ENCODE data around the gene ASTE1.

Gene ASTE1

DNA sequence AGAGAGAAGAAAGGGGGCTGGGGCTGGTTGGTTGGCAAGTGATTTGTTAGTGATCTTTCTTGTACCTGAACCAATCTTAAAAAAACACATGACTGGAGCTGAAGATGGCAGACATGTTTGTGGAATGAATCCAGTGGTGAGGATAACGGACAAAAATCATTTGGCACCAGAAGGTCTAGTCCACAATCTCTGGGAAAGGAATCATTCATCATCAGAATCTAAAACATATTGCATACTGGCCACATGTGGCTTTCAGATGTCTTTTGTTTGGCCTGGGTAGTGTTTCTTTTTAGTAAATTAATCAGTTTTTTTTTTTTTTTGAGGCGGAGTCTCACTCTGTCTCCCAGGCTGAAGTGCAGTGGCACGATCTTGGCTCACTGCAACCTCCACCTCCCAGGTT, 5.0 kb upstream of the ASTE1 start:
- H3K9me3 Mint-ChIP-seq, result no peaks in the 10 kb centered on the region
- H3K36me3 Mint-ChIP-seq, result no peaks in the 10 kb centered on the region
- no peaks in the 10 kb centered on the region for H3K27me3 Mint-ChIP-seq
- H3K27ac Mint-ChIP-seq, result no peak overlapping the region
- H3K4me1 Mint-ChIP-seq, result peaks cover 8% of the 10 kb centered on the region
- no peak overlapping the region for H3K4me3 Mint-ChIP-seq

DNA sequence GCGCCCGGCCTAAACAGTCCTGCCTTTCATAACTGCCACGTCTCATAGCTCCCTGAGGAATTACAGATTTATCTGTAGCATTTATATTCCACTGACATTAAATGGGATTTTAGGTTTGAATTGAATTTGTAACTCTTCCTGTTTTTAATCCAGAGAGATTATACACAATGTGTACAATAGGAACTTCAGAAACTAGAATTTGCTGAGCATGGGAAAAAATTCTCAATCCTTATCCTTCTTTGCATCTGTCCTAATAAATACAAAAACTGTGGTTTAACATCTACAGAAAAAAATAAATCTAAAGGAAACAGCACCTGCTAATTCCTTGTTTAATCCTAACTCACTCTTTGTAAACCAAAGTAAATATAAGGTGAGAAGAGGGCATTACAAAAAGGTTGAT, 2.2 kb upstream of the ASTE1 start:
- H3K9me3 Mint-ChIP-seq, result no peaks in the 10 kb centered on the region
- H3K36me3 Mint-ChIP-seq, result peaks cover 9% of the 10 kb centered on the region
- H3K27ac Mint-ChIP-seq, result no peak overlapping the region
- H3K4me3 Mint-ChIP-seq, result peak overlapping the region; percentile 7
- peaks cover 31% of the 10 kb centered on the region for H3K4me1 Mint-ChIP-seq
- H3K27me3 Mint-ChIP-seq, result no peaks in the 10 kb centered on the region

DNA sequence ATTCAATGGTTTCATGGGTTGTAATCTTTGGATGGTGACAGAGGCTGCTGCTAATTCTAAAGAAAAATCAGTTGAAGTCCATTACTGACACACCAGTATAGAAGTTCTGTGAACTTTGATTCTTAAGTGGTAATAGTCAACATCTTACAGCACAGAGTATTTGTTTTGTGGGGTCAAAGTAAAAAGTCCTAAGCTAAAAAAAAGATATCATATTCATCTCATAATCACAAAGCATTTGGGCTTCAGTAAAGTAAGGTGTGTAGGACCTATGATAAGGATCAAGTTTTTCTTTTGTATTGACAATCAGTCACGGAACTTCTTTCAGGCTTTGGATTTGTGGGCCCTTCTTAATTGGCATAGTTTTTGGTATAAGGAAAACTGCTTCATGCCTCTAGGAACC, 1.1 kb downstream of the ASTE1 start:
- Mint-ChIP-seq H3K27me3 (no peaks in the 10 kb centered on the region), H3K4me1 (peaks cover 60% of the 10 kb centered on the region), H3K4me3 (peak overlapping the region; percentile 86)

DNA sequence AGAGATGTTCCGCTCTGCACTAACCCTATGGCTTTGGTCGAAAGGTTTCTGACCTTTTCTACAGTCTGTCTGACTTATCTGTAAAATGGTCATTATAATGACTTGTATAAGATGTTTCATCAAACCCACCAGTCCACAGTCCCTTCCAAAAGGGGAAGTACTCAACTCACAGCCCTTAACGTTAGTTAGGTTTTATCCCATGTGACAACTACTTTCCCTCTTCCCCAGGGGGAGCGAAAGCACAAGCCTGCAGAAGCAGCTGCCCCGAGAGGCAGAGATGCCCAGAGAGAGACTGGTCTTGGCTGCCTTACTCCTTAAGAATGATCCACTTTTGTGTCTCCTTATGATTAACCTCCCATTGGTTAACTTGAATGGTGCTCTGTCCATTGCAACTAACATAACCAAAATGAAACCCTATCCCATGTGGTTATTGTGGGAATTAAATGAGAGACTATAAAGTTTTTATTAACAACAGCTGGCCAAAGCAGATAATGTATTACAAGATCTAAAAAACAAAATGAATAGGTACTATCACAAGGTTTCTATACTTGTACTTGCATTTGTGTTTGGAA, 6.4 kb downstream of the ASTE1 start:
- Mint-ChIP-seq H3K27me3 (no peaks in the 10 kb centered on the region), H3K36me3 (peaks cover 27% of the 10 kb centered on the region), H3K4me3 (peak overlapping the region; percentile 57), H3K4me1 (peaks cover 70% of the 10 kb centered on the region), H3K9me3 (no peaks in the 10 kb centered on the region), H3K27ac (no peak overlapping the region)

More for the DNA sequence above, 1.1 kb downstream of the ASTE1 start:
- Mint-ChIP-seq H3K36me3 (peaks cover 15% of the 10 kb centered on the region), H3K27ac (no peak overlapping the region), H3K9me3 (no peaks in the 10 kb centered on the region)

DNA sequence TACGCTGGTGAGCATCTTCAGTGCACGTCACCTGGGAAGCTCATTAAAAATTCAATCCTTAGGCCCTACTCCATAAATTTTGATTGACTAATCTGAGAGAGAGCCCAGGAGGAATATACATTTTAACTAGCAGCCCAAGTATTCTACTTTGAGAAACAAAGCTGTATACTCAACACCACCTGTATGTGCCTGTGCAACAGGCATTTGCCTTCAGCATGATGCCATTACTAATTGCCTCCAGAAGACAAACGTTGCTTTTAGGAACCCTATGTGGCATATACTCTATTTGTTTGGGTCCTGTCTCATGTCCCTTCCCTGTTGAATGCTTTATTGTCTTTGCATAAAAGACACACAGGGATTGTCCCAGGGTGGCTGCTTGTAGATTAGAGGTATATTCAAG, 7.7 kb downstream of the ASTE1 start:
- Mint-ChIP-seq H3K4me3 (no peak overlapping the region), H3K27ac (no peak overlapping the region), H3K36me3 (peaks cover 19% of the 10 kb centered on the region), H3K4me1 (peaks cover 63% of the 10 kb centered on the region), H3K9me3 (no peaks in the 10 kb centered on the region), H3K27me3 (no peaks in the 10 kb centered on the region)

DNA sequence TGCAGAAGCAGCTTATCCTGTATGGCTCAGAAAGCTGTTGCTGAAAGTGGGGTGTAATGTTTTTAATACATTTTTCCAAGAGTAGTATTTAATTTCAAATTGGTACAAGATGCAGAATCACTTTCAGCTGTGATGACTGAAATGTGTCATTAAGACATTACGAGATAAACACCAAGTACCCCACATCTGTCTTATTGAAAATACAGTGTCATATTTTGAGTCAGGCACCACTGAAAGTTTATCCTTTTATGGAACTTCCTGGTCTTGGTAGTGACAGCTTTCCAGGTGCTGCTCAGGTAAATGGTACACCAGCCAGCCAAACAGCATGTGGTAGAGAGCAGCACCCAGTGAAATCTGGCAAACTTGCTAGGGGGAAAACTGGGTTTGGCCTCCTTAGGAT, 16.9 kb downstream of the ASTE1 start:
- Mint-ChIP-seq H3K27ac (no peak overlapping the region), H3K9me3 (no peaks in the 10 kb centered on the region), H3K4me3 (no peak overlapping the region), H3K36me3 (peaks cover 13% of the 10 kb centered on the region), H3K27me3 (no peaks in the 10 kb centered on the region), H3K4me1 (peaks cover 3% of the 10 kb centered on the region)

DNA sequence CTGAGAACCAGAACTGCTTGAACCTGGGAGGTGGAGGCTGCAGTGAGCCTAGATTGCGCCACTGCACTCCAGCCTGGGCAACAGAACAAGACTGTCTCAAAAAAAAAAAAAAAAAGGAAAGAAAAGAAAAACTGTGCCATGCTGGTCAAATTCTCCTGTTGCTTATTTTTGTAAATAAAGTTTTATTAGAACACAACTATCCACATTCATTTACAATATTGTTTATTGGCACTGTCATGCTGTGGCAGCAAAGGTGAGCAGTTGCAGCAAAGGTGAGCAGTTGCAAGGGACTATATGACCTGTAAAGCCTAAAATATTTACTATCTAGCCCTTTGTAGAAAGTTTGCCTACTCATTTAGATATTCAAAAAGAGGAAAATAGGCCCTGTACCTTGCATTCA, 18.3 kb downstream of the ASTE1 start:
- Mint-ChIP-seq H3K27me3 (no peaks in the 10 kb centered on the region), H3K4me3 (no peak overlapping the region), H3K36me3 (peaks cover 14% of the 10 kb centered on the region), H3K27ac (no peak overlapping the region), H3K9me3 (no peaks in the 10 kb centered on the region), H3K4me1 (peaks cover 5% of the 10 kb centered on the region)

DNA sequence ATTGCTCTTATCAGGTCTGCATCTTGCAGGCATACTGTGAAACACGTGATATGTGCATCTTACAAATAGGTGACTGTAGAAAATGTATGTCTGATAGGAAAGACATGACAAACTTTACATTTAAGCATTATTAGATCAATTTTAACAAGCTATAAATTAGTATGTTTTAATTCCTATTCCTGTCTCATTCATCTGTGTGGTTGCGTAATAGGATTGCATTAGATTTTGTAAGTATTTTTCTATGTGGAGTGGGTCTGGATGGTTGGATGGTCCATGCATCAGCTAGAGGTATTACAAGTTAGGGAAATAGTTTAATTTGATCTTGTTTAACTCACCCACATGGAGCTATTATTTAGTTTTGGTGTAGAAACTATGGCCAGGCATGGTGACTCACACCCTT, 18.8 kb downstream of the ASTE1 start:
- H3K4me1 Mint-ChIP-seq, result peaks cover 5% of the 10 kb centered on the region
- no peaks in the 10 kb centered on the region for H3K9me3 Mint-ChIP-seq
- peaks cover 10% of the 10 kb centered on the region for H3K36me3 Mint-ChIP-seq
- no peak overlapping the region for H3K27ac Mint-ChIP-seq
- H3K4me3 Mint-ChIP-seq, result no peak overlapping the region
- no peaks in the 10 kb centered on the region for H3K27me3 Mint-ChIP-seq

DNA sequence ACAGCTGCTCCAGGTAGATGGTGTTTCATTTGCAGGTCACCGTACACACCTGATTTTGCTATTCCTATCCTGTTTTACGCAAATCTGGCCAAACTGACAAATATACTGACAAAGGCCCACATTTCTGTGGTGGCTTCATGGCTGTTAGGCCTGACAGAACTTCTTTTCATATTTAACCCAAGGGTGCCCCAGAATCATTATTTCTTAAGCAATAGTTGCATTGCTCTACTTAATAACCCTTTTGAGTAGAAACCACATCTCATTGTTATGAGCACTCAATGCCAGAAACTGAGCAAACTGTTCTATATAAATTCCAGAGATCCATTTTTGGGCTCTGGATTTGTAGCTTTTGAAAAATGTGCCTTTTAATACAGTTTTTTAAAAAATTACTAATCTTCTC, 19.4 kb downstream of the ASTE1 start:
- no peak overlapping the region for H3K4me3 Mint-ChIP-seq
- H3K9me3 Mint-ChIP-seq, result no peaks in the 10 kb centered on the region
- H3K4me1 Mint-ChIP-seq, result peaks cover 5% of the 10 kb centered on the region
- no peak overlapping the region for H3K27ac Mint-ChIP-seq
- H3K36me3 Mint-ChIP-seq, result peaks cover 12% of the 10 kb centered on the region
- H3K27me3 Mint-ChIP-seq, result no peaks in the 10 kb centered on the region

DNA sequence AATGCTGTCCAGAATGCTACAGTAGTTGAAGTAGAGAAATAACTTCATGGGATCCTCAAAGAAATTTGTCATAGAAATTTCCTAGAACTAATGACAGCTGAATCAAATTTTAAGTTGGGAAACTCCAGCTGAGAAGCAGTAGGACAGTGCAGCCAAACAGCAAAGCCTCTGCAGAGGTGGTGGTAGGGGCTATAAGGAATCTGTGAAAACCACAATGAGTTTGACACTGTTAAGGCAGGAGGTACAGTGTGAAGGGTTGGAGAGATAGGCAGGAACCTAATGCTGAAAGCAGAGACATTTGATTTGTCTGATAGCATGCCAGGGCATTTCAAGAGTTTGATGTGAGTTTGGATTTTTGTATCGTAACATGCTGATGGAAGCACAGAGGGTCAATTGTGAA, 22.0 kb downstream of the ASTE1 start:
- peaks cover 13% of the 10 kb centered on the region for H3K36me3 Mint-ChIP-seq

DNA sequence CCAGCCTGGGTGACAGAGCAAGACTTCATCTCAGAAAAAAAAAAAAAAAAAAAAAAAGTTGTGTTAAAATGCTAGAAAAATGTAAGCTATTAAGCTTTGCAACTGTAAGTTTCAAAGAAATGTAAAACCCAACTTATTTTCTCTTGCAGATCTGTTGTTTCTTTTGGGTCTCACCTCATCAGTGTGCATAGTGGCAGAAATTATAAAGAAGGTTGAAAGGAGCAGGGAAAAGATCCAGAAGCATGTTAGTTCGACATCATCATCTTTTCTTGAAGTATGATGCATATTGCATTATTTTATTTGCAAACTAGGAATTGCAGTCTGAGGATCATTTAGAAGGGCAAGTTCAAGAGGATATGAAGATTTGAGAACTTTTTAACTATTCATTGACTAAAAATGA, 25.6 kb downstream of the ASTE1 start:
- H3K4me1 Mint-ChIP-seq, result peaks cover 5% of the 10 kb centered on the region
- peaks cover 10% of the 10 kb centered on the region for H3K36me3 Mint-ChIP-seq
- H3K9me3 Mint-ChIP-seq, result no peaks in the 10 kb centered on the region
- H3K4me3 Mint-ChIP-seq, result no peak overlapping the region
- no peaks in the 10 kb centered on the region for H3K27me3 Mint-ChIP-seq
- no peak overlapping the region for H3K27ac Mint-ChIP-seq

More for the DNA sequence above, 22.0 kb downstream of the ASTE1 start:
- Mint-ChIP-seq H3K27me3 (no peaks in the 10 kb centered on the region), H3K27ac (no peak overlapping the region), H3K9me3 (no peaks in the 10 kb centered on the region), H3K4me1 (peaks cover 5% of the 10 kb centered on the region), H3K4me3 (no peak overlapping the region)

DNA sequence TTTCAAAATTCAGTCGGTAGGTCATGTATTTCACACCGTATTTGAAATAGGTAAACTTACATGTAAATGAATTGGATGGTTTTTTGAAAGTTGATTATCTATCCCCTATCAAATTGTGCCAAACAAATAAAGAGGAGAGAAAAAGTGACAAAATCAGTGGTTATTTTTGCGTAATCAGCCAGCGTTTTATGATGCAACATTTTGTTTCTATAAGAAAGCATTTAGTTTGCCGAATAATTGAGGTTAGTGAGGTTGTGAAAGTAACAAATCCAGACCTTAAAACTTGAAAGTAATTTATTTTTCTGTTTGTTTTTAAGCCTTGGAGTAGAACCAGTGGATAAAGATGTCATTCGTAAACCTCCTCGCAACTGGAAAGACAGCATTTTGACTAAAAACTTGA, 29.3 kb downstream of the ASTE1 start:
- Mint-ChIP-seq H3K4me3 (no peak overlapping the region), H3K4me1 (no peaks in the 10 kb centered on the region)

DNA sequence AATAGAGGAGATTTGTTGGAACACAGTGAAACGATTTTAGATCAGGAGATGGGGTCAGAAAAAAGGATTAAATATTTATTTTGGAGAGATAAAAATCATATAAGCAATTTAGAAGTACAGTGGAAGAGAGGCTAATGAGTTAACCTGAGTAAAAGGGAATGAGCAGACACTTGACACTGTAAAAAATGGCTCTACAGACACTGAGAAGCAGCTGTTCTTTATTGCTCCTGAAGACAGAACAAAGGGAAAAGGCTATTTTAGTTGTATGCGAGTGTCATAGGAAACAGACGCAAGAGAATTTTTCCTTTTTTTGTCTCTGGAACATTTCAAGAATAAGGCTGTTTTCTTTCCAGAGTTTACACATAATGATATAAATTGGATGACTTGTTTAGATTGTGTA, 34.3 kb downstream of the ASTE1 start:
- Mint-ChIP-seq H3K4me3 (no peak overlapping the region), H3K36me3 (peaks cover 16% of the 10 kb centered on the region), H3K9me3 (no peaks in the 10 kb centered on the region), H3K27ac (peak overlapping the region; percentile 8), H3K4me1 (peaks cover 3% of the 10 kb centered on the region), H3K27me3 (no peaks in the 10 kb centered on the region)

More for the DNA sequence above, 29.3 kb downstream of the ASTE1 start:
- Mint-ChIP-seq H3K27ac (no peak overlapping the region), H3K36me3 (peaks cover 5% of the 10 kb centered on the region), H3K27me3 (no peaks in the 10 kb centered on the region), H3K9me3 (no peaks in the 10 kb centered on the region)

DNA sequence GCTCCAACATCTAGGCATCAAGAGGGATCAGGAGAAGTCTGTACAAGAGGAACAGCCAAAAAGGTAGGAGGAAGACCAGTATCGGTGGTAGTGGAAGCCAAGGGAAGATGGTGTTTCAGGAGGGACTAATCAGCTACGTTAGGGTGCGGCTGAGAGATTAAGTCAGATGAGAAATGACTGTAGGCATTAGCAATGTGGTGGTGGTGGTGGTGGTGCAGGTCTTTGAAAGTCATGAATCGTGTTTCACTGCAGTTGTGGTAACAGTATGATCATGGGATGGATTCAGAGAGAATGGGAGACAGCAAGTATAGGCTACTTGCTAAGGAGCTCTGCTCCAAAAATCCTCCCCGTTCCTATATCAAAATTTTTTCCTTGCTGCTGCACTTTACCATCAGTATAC, 35.5 kb downstream of the ASTE1 start:
- no peak overlapping the region for H3K27ac Mint-ChIP-seq
- no peaks in the 10 kb centered on the region for H3K27me3 Mint-ChIP-seq
- H3K9me3 Mint-ChIP-seq, result no peaks in the 10 kb centered on the region

DNA sequence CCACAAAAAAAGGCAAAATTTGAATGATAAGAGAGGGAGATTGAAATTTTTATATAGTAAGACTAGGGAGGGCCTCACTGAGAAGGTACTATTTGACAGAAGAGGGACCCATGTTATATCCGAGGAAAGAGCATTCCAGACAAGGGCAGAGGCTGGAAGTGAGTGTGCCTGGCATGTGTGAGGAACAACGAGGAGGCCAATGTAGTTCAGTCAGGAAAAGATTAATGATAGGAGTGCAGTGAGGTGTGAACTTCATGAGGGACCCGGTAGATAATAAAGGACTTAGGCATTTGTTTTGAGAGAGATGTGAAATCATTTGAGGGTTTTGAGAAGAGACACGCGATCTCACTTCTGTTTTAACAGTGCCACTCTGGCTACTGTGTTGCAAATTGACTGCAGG, 36.3 kb downstream of the ASTE1 start:
- Mint-ChIP-seq H3K4me1 (peaks cover 3% of the 10 kb centered on the region), H3K4me3 (no peak overlapping the region), H3K27ac (no peak overlapping the region), H3K9me3 (no peaks in the 10 kb centered on the region), H3K36me3 (peaks cover 16% of the 10 kb centered on the region), H3K27me3 (no peaks in the 10 kb centered on the region)

More for the DNA sequence above, 35.5 kb downstream of the ASTE1 start:
- Mint-ChIP-seq H3K4me3 (no peak overlapping the region), H3K4me1 (peaks cover 3% of the 10 kb centered on the region), H3K36me3 (peaks cover 14% of the 10 kb centered on the region)

DNA sequence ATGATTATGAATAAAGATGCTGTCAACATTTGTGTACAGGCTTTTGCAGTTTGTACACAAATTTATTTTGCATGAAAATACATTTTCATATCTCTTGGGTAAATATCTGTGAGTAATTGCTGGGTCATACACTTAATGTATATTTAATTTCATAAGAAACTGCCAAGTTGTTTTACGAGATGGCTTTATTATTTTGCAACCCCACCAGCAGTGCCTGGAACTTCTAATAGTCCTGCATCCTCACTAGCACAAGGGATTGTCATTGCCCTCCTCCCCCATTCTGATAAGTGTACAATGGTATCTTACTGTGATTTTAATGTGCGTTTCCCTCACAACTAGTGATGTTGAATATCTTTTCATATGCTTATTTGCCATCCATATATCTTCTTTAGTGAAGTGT, 45.2 kb downstream of the ASTE1 start:
- H3K4me1 Mint-ChIP-seq, result no peaks in the 10 kb centered on the region
- peaks cover 12% of the 10 kb centered on the region for H3K36me3 Mint-ChIP-seq
- no peaks in the 10 kb centered on the region for H3K9me3 Mint-ChIP-seq

DNA sequence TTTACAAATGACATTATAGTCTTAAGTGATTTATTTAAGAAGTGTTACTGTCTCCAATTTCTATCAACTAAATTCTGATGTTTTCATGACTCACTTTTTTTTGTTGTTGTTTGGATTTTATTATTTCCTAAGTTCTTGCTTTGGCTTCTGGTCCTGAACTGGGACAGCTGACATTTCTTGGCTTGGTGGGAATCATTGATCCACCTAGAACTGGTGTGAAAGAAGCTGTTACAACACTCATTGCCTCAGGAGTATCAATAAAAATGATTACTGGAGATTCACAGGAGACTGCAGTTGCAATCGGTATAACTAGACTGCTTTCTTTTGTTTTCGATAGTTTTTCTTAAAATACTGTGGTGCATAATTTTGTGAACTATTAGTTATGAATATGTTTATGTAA, 47.5 kb downstream of the ASTE1 start:
- H3K4me3 Mint-ChIP-seq, result no peak overlapping the region
- H3K9me3 Mint-ChIP-seq, result no peaks in the 10 kb centered on the region
- H3K36me3 Mint-ChIP-seq, result peaks cover 10% of the 10 kb centered on the region
- no peak overlapping the region for H3K27ac Mint-ChIP-seq
- H3K4me1 Mint-ChIP-seq, result no peaks in the 10 kb centered on the region
- no peaks in the 10 kb centered on the region for H3K27me3 Mint-ChIP-seq

More for the DNA sequence above, 45.2 kb downstream of the ASTE1 start:
- no peak overlapping the region for H3K27ac Mint-ChIP-seq
- H3K27me3 Mint-ChIP-seq, result no peaks in the 10 kb centered on the region
- no peak overlapping the region for H3K4me3 Mint-ChIP-seq
